Esophagus (tissue), 2 donors: ENCODE data around the gene FAM24A. TPM values are rescaled to one million over a fixed set of nuclear protein-coding genes. Genes with fewer than 3 reads are reported as not detected.

ENCODE experiments used
- H3K27ac ChIP-seq, 2 donors: one replicate each; pipeline ENCODE4 v1.5.1; 2013; ENCODE audit warnings: low read depth in 2 of 2, mild to moderate bottlenecking in 2 of 2, inconsistent platforms in 1 of 2, low read length in 1 of 2, moderate library complexity in 1 of 2
- H3K27me3 ChIP-seq, 2 donors: one replicate each; pipeline ENCODE4 v1.6.1; 2013; ENCODE audit warnings: low read length in 2 of 2, control low read depth in 1 of 2, mild to moderate bottlenecking in 1 of 2; ENCODE audit not compliant: insufficient read depth in 2 of 2, control insufficient read depth in 1 of 2
- H3K36me3 ChIP-seq, 2 donors: one replicate each; pipeline ENCODE4 v1.6.1; 2013; ENCODE audit warnings: low read length in 1 of 2; ENCODE audit not compliant: control insufficient read depth in 2 of 2, insufficient read depth in 2 of 2
- H3K4me1 ChIP-seq, 2 donors: one replicate each; pipeline ENCODE4 v1.6.1; 2013; ENCODE audit warnings: low read length in 1 of 2; ENCODE audit not compliant: control insufficient read depth in 2 of 2, insufficient read depth in 2 of 2
- H3K4me3 ChIP-seq, 2 donors: one replicate each; pipeline ENCODE4 v1.5.1; 2013; ENCODE audit warnings: low read length in 2 of 2, mild to moderate bottlenecking in 2 of 2, low read depth in 1 of 2, moderate library complexity in 1 of 2
- H3K9me3 ChIP-seq, 2 donors: one replicate each; pipeline ENCODE4 v1.6.1; 2013; ENCODE audit warnings: mild to moderate bottlenecking in 2 of 2, low read depth in 1 of 2, low read length in 1 of 2, moderate library complexity in 1 of 2; ENCODE audit not compliant: control insufficient read depth in 2 of 2, insufficient read depth in 1 of 2
- WGBS, 2 donors: extraction: QIAGEN DNeasy Blood & Tissue Kit; methylation state at CpG; one replicate each; pipeline ENCODE4 v1.1.7; 2013; 5-methylcytosine and 5-hydroxymethylcytosine counted together
- polyA plus RNA-seq, 2 donors: library from polyadenylated mRNA; stranded (reverse); fragments of 200-250 nt; gene quantifications; one replicate each; pipeline ENCODE4 v1.2.3, GENCODE V29; 2013
- donor health status: healthy with polysubstance abuse.
- donor health status: Bipolar disorder and iron deficiency.

The FAM24A gene
- polyA plus RNA-seq, 2 donors: not detected

- WGBS, 2 donors: 63 to 75% methylated on average over 2 of the region's 2 CpGs
Observed at GRCh38 chr10:122915700-122916099, 5.3 kb downstream of the FAM24A start.

GRCh38 chr10:122930140-122930539 lies 19.7 kb downstream of the FAM24A start:
- H3K27me3 ChIP-seq: no peaks in the 10 kb centered on the region
- H3K4me1 ChIP-seq: no peaks in the 10 kb centered on the region
- peaks cover 0 to 2% of the 10 kb centered on the region in 2 donors for H3K36me3 ChIP-seq
- H3K9me3 ChIP-seq: no peaks in the 10 kb centered on the region
- WGBS, 2 donors: 95 to 100% methylated on average over 1 of the region's 1 CpG
- H3K27ac ChIP-seq: no peak overlapping the region
- H3K4me3 ChIP-seq: no peak overlapping the region

More at GRCh38 chr10:122915700-122916099, 5.3 kb downstream of the FAM24A start:
- Histone ChIP-seq H3K4me1 (no peaks in the 10 kb centered on the region), H3K9me3 (no peaks in the 10 kb centered on the region), H3K36me3 (no peaks in the 10 kb centered on the region), H3K4me3 (no peak overlapping the region), H3K27ac (no peak overlapping the region), H3K27me3 (no peaks in the 10 kb centered on the region)

- Histone ChIP-seq H3K36me3 (peaks cover 0 to 2% of the 10 kb centered on the region in 2 donors), H3K4me3 (no peak overlapping the region), H3K4me1 (no peaks in the 10 kb centered on the region), H3K27ac (no peak overlapping the region), H3K9me3 (no peaks in the 10 kb centered on the region), H3K27me3 (no peaks in the 10 kb centered on the region)
- 81 to 86% methylated on average over 6 of the region's 6 CpGs for WGBS, 2 donors
Observed at GRCh38 chr10:122931088-122931906, 20.9 kb downstream of the FAM24A start.

GRCh38 chr10:122939133-122939855 lies 28.9 kb downstream of the FAM24A start:
- Histone ChIP-seq H3K4me3 (no peak overlapping the region), H3K9me3 (no peaks in the 10 kb centered on the region), H3K4me1 (no peaks in the 10 kb centered on the region), H3K27me3 (no peaks in the 10 kb centered on the region), H3K36me3 (peaks cover 0 to 3% of the 10 kb centered on the region in 2 donors), H3K27ac (no peak overlapping the region)
- 95 to 100% methylated on average over 1 of the region's 1 CpG for WGBS, 2 donors

GRCh38 chr10:122939856-122940543 lies 29.6 kb downstream of the FAM24A start:
- no peaks in the 10 kb centered on the region for H3K9me3 ChIP-seq
- 76 to 87% methylated on average over 1 of the region's 1 CpG for WGBS, 2 donors
- H3K27ac ChIP-seq: no peak overlapping the region
- H3K27me3 ChIP-seq: no peaks in the 10 kb centered on the region
- no peaks in the 10 kb centered on the region for H3K4me1 ChIP-seq
- peaks cover 0 to 3% of the 10 kb centered on the region in 2 donors for H3K36me3 ChIP-seq
- no peak overlapping the region for H3K4me3 ChIP-seq

GRCh38 chr10:122949296-122949695 lies 38.9 kb downstream of the FAM24A start:
- H3K36me3 ChIP-seq: peaks cover 2 to 4% of the 10 kb centered on the region in 2 donors
- H3K4me1 ChIP-seq: peaks cover under 1 to 2% of the 10 kb centered on the region in 2 donors
- H3K4me3 ChIP-seq: no peak overlapping the region
- WGBS, 2 donors: 87 to 95% methylated on average over 3 of the region's 3 CpGs
- peaks cover 0 to under 1% of the 10 kb centered on the region in 2 donors for H3K9me3 ChIP-seq
- no peak overlapping the region for H3K27ac ChIP-seq
- H3K27me3 ChIP-seq: no peaks in the 10 kb centered on the region

- Histone ChIP-seq H3K9me3 (peaks cover 0 to 5% of the 10 kb centered on the region in 2 donors), H3K27ac (peak within 1 kb of the TSS; percentile 45 to 92), H3K27me3 (no peaks in the 10 kb centered on the region), H3K4me3 (peak within 1 kb of the TSS; percentile 74 to 99), H3K36me3 (no peaks in the 10 kb centered on the region), H3K4me1 (peaks cover 5% of the 10 kb centered on the region in 2 donors)
- WGBS, 2 donors: 7 to 8% methylated on average over 70 to 77 of the region's 77 CpGs
Observed at GRCh38 chr10:122953902-122954730, 43.7 kb downstream of the FAM24A start, which contains the start of gene C10orf88. C10orf88 (minus strand) TSS chr10:122954227; CDS start chr10:122954178, 49 bp downstream.

GRCh38 chr10:122954731-122955050 lies 44.3 kb downstream of the FAM24A start:
- H3K27ac ChIP-seq: peak overlapping the region in 1 of 2 donors; percentile 17
- H3K4me3 ChIP-seq: peak overlapping the region; percentile 74 to 99
- H3K27me3 ChIP-seq: no peaks in the 10 kb centered on the region
- H3K36me3 ChIP-seq: no peaks in the 10 kb centered on the region
- peaks cover 5% of the 10 kb centered on the region in 2 donors for H3K4me1 ChIP-seq
- peaks cover 0 to 5% of the 10 kb centered on the region in 2 donors for H3K9me3 ChIP-seq
- WGBS, 2 donors: 68 to 70% methylated on average over 13 of the region's 13 CpGs

- H3K27ac ChIP-seq: no peak overlapping the region
- peaks cover 0 to 5% of the 10 kb centered on the region in 2 donors for H3K9me3 ChIP-seq
- no peaks in the 10 kb centered on the region for H3K36me3 ChIP-seq
- peaks cover 5% of the 10 kb centered on the region in 2 donors for H3K4me1 ChIP-seq
- H3K4me3 ChIP-seq: no peak overlapping the region
- 91 to 98% methylated on average over 1 of the region's 1 CpG for WGBS, 2 donors
- no peaks in the 10 kb centered on the region for H3K27me3 ChIP-seq
Observed at GRCh38 chr10:122955892-122956291, 45.5 kb downstream of the FAM24A start.
